HG03354 (cell line): ENCODE measurements around the gene COBLL1.

Experiments
- ATAC-seq: cut with Tn5 transposase; IDR thresholded peaks from one replicate; pipeline ENCODE4 v1.9.1; 2021; ENCODE audit warnings: mild to moderate bottlenecking; ENCODE audit not compliant: unreplicated experiment, poor library complexity, severe bottlenecking

COBLL1 gene

DNA sequence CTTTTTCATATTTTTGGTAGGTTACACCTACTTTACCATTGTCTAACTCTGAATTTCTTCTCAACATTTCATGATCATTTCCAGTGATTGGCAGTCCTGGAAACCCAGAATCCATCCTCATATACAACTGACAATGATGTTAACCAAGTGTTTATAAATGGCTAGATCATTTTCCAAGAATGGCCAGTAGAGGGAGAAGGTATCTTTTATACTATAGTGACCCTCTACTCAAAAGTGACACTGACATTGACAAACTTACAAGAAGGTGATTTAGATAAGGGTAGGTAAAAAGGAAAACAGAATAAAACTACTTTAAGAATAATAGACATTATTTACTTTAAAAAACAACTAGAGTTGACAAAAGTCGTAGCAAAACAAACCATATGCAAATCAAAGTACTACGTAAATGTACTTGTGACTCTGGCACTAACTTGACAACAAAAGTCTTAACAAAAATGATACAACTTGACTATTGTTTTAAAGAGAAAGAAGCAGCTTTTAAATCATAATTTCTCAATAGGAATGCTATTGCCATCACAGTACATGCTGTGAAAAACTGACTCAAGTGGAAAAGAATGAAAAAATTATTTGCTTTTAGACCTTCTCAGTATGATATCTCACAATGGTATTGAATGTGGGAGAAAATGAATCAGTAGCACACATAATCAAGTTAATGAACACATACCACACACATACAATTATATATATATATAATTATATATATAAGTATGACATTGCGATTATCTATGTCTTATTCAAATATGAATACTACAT lies 143.7 kb downstream of the COBLL1 start:
- peak; percentile 75 for ATAC-seq

DNA sequence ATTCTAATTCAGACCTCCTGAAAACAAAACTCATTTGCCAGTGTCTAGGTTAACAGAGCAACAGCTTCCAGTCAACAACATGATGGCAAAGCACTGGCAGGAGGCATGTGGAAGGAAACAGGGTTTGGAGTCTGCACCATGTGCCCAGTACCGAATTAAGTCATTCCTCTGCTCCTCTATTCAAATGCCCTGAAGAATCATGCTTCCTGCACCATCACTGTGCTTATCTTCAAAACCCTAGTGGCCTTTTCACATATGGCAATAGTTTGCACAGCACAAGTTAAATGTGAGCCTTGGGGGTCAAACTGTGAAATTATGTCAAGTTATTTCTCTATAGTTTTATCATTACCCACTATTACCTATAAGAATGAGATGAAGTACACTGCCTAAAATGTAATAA lies 145.0 kb downstream of the COBLL1 start:
- ATAC-seq: no peak

DNA sequence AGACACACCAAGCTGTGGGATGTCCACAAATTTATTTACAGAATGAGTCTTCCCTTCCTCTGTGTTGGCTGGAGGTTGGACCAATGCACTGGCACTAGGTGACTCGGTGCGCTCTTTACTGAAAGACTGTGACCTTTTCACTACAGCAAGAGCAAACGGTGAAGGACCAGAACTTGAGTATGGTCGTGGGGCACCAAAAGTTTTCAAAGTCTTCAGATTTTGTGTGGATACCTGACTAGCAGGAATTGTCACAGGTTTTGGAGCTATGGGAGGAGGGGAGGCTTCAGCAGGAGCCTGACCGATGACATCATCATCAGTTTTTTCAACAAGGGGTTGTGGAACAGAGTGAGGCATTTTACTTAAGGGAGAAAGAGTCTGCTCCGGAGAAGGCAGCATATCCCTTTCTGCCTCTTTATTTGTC lies 147.3 kb downstream of the COBLL1 start:
- no peak for ATAC-seq

DNA sequence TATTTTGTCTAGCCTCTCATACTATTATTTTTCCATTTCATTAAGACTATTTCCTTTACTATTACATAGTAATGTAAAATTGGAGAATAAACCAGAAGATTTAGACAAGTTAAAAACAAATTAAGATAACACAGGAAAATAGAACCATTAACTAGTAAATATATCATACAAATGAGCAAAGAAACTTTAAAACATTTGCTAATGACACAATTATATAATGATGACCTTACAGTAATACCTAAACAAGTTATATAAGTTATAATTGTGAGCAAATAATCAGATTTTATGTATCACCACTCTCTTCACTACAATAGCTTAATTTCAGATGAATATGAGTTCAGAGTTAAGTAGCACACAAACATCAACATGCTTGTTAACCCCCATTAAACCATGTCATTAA lies 147.8 kb downstream of the COBLL1 start:
- ATAC-seq: no peak

DNA sequence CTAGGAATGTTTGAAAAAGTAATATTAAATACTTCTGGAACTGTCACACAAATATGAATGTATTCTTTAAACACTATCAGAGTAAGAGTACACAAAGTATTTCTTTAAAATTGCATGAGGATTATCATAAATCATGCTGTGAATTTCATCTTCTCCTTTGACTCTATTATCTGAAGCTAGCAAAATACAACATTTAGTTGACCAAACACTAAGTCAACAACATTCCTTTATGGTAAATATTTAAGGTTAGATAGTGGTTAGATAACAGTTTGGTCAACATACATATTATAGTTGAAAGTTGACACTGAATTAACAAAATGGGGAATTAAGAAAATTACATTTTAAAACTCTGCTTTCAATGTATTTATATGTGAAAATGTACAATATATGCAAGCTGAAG lies 148.2 kb downstream of the COBLL1 start:
- ATAC-seq: no peak

DNA sequence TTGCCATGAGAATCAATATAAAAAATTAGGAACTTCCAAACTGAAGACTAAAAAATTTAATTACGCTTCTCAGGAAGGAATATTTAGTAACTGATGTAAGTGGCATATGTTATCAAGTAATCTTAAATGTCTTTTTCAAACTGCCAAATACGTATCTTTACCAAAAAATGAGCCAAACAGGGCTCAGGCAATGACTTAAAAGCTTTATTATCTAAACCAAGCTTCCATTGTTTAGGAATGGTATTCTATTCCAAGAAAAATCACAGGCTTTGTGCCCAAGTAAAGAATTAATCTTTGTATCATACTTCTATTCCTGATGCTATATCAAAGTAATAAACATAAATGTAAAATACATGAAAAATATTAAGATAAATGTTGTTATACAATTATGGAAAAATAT lies 148.7 kb downstream of the COBLL1 start:
- no peak for ATAC-seq

DNA sequence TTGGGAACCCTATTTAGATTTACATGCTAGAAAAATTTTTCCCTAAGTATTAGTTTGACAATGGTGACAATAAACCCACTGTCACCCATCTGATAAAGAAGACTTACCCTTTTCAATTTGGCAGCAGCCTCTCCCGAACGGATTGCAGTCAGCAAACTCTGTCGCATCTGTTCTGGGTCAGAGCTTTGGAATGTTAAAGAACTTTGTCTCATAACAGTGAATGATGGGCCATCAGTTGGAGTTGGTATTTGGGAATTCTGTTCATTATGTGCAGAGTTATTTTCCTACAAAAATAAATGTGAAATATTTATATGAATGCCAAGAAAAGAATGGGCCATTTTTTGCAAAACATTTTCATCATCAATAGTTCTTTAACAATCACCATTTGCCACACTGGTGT lies 149.5 kb downstream of the COBLL1 start:
- no peak for ATAC-seq

DNA sequence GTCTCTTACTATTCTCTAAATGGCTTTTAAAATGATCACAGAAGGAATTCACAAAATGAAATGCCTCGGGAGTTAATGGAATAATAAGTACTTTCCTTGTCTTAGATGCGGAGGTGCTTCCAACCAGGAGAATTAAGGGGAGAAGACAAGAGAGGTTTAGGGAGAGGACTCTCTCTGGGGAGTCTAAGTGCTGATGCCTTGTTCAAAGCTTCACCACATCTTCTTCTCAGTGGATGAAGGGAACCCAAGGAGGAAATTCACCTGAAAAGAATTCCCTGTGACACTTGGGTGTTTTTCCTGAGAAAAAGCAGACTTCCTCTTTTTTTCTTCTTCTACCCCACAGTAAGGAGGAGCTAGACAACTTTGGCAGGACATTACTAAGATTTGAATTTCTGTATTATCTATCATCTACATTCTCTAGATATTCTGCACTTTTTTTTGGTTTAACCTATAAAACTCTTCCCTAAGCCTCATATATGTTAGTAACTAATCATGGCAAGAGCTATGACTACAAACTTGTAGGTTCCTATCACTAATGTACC lies 150.2 kb downstream of the COBLL1 start:
- ATAC-seq: no peak

DNA sequence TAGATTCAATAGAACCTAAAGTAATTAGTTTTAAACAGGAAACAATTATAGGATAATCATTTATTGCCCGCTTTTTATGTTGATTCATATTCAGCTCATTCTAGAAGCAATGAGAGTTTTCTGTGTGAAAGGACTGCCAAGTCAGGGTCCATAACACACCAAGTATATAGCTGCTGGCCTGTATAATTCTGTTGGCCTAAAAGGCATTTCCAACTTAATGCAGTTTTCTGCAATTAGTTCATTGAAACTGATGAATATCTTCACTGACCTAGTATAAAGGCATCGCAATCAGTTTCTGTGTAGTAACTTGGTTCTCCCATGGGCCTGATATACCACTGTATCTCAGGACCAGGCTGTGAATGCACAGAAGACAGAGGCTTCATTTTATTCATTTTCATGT lies 151.3 kb downstream of the COBLL1 start:
- ATAC-seq: no peak

DNA sequence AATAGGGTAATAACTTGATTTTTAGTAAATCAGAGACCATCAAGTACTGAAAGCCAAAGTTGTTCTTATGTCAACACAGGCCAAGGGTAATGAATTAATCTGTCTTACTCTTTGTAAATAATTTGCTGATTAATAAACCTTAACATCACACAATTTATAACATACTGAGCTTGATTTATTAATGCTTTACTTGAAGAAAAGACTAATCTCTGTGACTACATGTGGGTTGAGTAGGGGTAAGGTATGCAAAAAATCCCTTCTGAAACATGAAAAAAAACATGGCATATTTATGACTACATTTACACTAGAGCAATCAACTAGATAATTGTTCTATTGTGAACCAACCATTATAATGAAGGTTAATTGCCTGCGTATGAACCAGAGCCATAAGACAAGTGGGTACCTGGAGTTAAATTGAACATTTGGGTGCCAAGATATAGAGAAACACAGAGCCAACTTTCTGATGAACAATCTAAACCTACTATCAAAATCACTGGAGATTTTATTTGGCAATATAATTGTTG lies 152.7 kb downstream of the COBLL1 start:
- no peak for ATAC-seq

DNA sequence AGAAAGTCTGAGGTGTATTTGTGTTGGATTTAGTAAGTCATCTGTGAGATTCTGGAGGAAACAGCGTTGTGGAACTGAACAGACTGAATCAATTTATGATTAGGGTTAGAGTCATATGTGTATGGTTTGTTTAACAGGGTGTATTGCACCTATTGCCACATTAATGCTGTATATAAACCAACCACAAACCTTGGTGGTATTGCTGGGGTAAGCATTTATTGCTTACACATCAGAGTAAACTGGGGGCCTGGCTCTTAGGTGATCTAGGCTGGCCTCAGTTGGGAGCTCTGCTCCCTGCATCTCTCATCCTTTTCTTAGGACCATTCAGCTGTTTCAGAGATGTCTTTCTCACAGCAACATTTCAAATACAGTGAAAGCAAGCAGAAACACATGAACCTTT lies 160.6 kb downstream of the COBLL1 start:
- no peak for ATAC-seq

DNA sequence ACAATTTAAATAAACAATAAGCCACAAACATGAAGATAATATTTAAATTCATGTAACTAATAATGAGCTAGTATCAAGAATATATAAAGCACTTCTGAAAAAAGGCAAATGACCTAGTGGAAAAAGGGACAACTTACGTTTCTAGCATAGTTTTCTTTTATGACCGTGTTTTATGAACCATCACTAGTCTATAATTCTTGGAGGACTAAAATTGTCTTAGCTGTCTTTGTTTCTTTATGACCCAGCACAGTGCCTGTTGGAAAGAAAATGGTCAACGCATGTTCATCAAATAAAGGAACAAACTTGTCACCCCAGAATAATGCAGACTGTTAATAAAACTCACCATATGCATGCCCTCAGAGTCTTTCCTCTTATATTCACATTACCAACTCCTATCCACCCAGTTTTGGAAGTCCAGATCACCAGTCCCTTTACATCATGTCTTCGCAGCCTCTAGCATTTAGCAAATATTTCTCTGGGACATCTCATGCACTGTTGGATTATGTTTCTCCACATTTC lies 162.9 kb downstream of the COBLL1 start:
- no peak for ATAC-seq

DNA sequence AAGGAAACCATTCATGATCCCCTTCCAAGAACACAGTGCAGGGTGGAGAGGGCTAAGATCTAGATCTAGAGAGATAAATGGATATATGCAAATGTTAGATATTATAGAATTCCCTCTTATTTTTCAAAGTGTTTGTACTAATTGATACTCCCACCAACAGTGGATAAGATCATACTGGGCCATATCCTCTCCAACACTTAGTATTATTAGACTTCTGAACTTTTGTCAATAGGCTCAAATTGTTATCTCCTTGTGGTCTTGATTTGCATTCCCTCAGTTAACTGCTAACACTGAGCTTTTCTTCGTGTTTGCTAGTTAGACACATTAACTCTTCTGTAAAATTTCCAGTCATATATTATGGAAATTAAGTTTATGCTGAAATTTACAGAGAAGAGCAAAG lies 163.9 kb downstream of the COBLL1 start:
- ATAC-seq: no peak

DNA sequence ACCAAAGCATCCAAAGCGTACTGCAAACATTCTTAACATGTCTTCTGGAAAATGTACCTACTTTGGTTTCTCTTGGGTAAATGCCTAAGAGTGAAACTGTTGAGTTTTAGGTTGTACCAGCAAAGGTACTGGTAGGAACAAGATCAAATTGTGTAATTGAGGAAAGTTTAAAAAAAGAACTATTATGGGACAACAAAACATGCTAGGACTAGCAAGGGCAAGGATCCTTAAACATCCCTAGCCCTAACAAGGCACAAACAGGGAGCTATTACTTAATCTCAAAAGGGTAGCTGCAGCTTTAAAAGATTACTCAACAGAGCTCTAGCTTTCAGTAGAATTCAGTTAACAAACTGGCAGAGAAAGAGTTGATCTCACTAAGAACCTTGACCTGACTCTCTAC lies 164.4 kb downstream of the COBLL1 start:
- no peak for ATAC-seq

DNA sequence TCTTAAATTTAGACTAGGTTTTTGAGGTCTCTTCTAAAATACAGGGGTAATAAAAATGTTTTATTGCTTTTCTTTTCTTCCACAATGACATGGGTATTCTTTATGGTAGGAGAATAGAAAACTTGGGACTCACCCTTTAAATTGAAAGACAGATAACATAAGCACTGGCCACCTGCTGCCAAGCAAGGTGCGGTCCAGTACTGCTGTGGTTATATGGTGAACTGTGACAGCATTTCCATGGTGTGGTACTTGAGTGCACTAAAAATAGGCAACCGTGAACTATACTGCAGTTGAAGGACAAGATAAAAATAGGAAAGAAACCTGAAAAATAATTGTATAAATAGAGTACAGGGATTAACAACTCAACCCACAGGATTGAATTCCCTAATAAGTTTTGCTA lies 165.9 kb downstream of the COBLL1 start:
- no peak for ATAC-seq

DNA sequence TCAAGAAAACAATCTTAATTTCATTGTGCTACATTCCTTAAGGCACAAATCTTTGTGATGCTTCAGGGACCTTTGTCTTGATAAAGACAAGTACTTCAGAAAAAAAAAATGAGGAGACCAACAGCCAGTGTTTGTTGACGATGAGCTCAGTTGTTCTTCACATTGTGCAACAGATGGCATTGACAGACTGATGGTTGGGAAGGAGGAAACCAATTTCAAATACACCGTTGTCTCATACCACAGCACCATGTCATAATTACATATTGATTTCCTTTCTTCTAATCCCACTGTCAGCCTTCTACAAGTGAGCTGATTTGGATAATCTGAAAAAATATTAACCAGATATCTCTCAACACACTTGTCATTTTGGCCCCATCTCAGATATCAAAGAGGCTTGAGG lies 166.6 kb downstream of the COBLL1 start:
- no peak for ATAC-seq

DNA sequence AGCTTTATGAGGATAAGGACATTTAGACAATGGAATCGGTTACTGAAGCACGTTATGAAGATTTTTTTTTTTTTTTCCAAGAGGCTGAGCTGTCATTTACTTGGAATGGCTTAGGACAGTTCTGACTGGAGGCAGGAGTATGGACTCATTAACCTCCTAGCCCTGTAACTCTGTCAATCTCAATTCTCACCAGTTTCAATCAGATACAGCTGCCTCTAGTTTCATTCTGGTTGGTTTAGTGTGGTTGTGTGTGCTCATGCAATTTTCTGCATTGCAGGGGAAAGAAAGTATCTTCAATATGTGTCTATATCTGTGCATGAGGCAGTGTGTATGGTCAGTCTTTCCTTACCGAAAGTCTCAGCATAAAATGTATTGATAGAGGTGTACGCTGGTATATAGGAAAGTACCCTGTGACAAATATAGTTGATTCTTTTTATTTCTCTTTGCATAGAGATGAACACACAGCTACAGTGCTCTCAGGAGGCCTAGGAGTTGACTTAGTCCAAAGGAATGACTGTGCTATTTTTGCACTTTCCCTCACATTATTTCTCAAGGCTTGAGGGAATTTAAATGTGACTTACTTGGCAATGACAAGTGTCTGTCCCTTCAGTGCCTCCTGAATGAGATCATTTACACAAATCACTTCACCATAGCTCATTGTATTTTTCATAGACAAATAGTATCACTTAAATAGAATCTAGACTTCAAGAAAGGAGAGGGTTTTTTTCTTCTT lies 169.8 kb downstream of the COBLL1 start:
- ATAC-seq: no peak

DNA sequence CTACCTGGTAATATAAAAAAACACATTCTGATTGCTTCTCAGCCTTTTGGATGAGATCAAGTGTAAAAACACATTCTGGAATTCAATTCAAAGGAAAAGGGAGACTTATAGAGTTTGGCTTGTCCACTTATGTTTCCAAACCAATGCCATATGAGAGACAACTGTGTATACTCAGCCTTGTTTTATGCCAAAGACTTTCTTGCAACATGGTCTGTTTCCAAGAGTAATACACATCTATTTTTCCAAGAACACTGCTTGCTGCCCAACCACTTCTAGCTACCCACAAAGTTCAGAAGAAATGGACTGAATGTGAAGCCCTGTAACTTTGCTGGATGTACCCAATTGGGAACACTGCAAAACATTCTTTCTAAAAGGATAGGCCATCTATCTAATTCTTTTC lies 172.3 kb downstream of the COBLL1 start:
- no peak for ATAC-seq

DNA sequence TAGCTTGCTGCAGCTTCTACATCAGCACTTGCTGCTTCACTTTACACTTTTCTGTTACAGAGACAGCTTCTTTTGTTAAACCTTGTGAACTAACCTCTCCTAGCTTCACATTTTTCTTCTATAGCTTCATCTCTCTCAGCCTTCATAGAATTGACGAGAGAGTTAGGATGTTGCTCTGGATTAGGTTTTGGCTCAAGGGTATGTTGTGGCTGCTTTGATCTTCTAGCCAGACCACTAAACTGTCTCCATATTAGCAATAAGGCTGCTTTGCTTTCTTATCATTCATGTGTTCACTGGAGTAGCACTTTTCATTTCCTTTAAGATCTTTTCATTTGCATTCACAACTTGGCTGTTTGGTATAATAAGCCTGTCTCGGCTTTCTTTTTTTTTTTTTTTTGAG lies 174.1 kb downstream of the COBLL1 start:
- ATAC-seq: no peak

DNA sequence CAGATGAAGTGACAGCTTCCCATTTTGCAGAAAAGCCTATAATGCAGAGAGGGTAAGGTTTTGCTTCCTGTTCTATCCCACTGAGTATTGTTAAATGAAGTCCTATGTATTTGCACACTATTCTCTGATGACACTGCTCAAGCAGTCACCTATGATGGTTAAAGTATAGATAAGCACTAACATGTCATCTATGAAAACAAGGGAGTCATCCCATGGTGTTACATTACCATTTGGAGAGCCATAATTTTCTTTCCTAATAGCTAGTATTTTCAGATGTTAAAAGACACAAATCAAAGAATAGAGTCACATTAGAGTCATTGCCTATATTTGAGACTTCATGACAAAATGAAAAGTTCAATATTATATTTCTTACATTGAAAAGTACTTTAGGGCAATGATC lies 177.6 kb downstream of the COBLL1 start:
- no peak for ATAC-seq
